Activated CD8-positive, alpha-beta T cell treated with anti-CD3 and anti-CD28 coated beads for 36 hours (primary cell): ENCODE results near the gene SYT5. TPM values are rescaled to one million over a fixed set of nuclear protein-coding genes. Genes with fewer than 3 reads are reported as not detected.

ENCODE experiments used
- ATAC-seq: fragments of 200-7000 bp; cut with Tn5 transposase; one replicate; pipeline ENCODE4 v1.10.0; 2021; ENCODE audit warnings: mild to moderate bottlenecking, moderate library complexity
- CTCF ChIA-PET: fragments of 350-600 bp; sonication (Branson Sonifier 250); formaldehyde crosslinking; loops from one replicate; lab custom pipeline; 2021; ENCODE audit warnings: antibody characterized with exemption; lab: Charles Lee
- POLR2A ChIA-PET: fragments of 350-600 bp; sonication (Branson Sonifier 250); formaldehyde crosslinking; loops from one replicate; lab custom pipeline; 2021; ENCODE audit warnings: antibody characterized with exemption; lab: Charles Lee
- DNase-seq: peaks from one replicate; pipeline ENCODE4 v3.0.0-alpha.2; 2020
- H3K27ac Mint-ChIP-seq: one replicate; pipeline ENCODE4 v1.8.0; 2021; ENCODE audit warnings: mild to moderate bottlenecking, mixed read lengths
- H3K27me3 Mint-ChIP-seq: one replicate; pipeline ENCODE4 v1.8.0; 2021; ENCODE audit warnings: mixed read lengths
- H3K36me3 Mint-ChIP-seq: one replicate; pipeline ENCODE4 v1.8.0; 2021; ENCODE audit warnings: low read depth, mixed read lengths
- H3K4me1 Mint-ChIP-seq: one replicate; pipeline ENCODE4 v1.8.0; 2021; ENCODE audit warnings: low read depth, mixed read lengths
- H3K4me3 Mint-ChIP-seq: one replicate; pipeline ENCODE4 v1.8.0; 2021; ENCODE audit warnings: mild to moderate bottlenecking, moderate library complexity, mixed read lengths
- H3K9me3 Mint-ChIP-seq: one replicate; pipeline ENCODE4 v1.8.0; 2021; ENCODE audit warnings: mixed read lengths
- intact Hi-C: fragments of 100-400 bp; cut with micrococcal nuclease; formaldehyde crosslinking; loops from one replicate; pipeline ENCODE4 v1.10.0; 2022
- total RNA-seq, 2 experiments: library from RNA; stranded (reverse); gene quantifications; one replicate each; pipeline ENCODE4 v1.2.3, GENCODE V29; 2021
- TF ChIP-seq, protein P1 (sequence below): fragments of 200-600 bp; IDR thresholded peaks from one replicate; pipeline ENCODE4 v1.8.0; 2022; ENCODE audit warnings: antibody characterized with exemption, mild to moderate bottlenecking

The SYT5 gene
- total RNA-seq, 2 experiments from 2014 or later: not detected

DNA sequence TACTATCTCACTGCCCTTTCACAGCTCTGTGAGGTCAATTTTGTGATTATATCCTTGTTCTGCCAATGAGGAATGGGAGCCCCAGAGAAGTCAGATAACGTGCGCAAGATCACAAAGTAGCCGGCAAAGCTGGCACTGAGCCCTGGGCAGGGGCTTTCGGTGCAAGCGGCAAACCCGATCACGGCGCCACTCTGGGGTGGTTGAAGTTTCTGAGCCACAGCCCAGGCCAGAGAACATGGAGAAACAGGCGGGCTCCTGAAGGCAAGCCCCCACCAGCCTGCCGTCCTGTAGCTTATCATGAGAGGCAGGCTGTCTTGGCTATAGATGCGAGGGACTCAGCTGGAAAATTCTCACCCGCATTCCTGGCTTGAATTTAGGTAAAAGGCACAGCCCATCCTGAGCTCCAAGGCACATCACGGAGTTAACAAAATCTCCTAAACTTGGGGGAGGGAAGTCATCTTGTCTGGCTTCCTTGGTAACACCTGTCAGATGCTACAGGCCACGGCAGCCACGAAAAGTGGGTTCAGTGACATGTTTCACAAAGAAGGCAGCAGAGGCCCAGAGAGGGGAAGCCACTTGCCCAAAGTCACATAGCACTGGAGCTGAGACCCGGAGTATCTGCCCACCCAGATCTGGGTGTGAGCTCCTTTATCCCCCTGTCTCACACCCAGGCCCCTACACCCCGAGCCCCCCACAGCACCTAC lies 43.5 kb downstream of the SYT5 start:
- Mint-ChIP-seq H3K27me3 (peaks cover 22% of the 10 kb centered on the region), H3K4me3 (no peak overlapping the region), H3K4me1 (peaks cover 2% of the 10 kb centered on the region), H3K36me3 (no peaks in the 10 kb centered on the region), H3K27ac (no peak overlapping the region), H3K9me3 (no peaks in the 10 kb centered on the region)
- POLR2A ChIA-PET: interaction anchor here (0.9 kb wide), 1 partner anchor 217 kb away, joined by 3 read pairs; no protein-coding TSS in a partner anchor
- DNase-seq (no peak), ATAC-seq (no peak)
- intact Hi-C loops: no loop called here
- CTCF ChIA-PET: interaction anchor here (0.9 to 1.5 kb wide), 4 partner anchors 10 to 331 kb away, joined by 3 to 6 read pairs (median 5); no protein-coding TSS in a partner anchor
- TF ChIP-seq, protein P1, sequence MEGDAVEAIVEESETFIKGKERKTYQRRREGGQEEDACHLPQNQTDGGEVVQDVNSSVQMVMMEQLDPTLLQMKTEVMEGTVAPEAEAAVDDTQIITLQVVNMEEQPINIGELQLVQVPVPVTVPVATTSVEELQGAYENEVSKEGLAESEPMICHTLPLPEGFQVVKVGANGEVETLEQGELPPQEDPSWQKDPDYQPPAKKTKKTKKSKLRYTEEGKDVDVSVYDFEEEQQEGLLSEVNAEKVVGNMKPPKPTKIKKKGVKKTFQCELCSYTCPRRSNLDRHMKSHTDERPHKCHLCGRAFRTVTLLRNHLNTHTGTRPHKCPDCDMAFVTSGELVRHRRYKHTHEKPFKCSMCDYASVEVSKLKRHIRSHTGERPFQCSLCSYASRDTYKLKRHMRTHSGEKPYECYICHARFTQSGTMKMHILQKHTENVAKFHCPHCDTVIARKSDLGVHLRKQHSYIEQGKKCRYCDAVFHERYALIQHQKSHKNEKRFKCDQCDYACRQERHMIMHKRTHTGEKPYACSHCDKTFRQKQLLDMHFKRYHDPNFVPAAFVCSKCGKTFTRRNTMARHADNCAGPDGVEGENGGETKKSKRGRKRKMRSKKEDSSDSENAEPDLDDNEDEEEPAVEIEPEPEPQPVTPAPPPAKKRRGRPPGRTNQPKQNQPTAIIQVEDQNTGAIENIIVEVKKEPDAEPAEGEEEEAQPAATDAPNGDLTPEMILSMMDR: no peak

DNA sequence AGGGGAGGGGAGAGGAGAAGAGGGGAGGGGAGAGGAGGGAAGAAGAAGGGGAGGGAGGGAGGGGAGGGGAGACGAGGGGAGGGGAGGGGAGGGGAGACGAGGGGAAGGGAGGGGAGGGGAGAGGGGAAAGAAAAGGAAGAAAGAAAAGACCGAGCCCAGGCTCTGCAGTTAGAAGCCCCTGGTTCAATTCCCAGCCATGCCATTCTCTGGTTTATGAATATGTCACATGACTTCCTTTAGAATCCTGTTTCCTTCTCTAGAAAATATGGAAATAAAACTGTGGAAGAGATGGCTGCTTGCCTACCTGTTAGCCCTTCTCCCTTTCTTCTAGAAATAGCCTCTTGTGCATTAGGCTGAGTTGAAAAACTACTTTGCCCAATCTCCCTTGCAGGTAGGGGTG lies 45.4 kb downstream of the SYT5 start:
- DNase-seq: no peak
- peaks cover 25% of the 10 kb centered on the region for H3K27me3 Mint-ChIP-seq
- TF ChIP-seq, protein P1: no peak
- no peak overlapping the region for H3K27ac Mint-ChIP-seq
- CTCF ChIA-PET: no interaction called here
- H3K4me3 Mint-ChIP-seq: no peak overlapping the region
- POLR2A ChIA-PET: interaction anchor here (0.6 kb wide), 2 partner anchors 19 to 151 kb away, joined by 3 read pairs; no protein-coding TSS in a partner anchor
- H3K9me3 Mint-ChIP-seq: no peaks in the 10 kb centered on the region
- intact Hi-C loops: no loop called here
- ATAC-seq: no peak
- no peaks in the 10 kb centered on the region for H3K4me1 Mint-ChIP-seq
- H3K36me3 Mint-ChIP-seq: no peaks in the 10 kb centered on the region

DNA sequence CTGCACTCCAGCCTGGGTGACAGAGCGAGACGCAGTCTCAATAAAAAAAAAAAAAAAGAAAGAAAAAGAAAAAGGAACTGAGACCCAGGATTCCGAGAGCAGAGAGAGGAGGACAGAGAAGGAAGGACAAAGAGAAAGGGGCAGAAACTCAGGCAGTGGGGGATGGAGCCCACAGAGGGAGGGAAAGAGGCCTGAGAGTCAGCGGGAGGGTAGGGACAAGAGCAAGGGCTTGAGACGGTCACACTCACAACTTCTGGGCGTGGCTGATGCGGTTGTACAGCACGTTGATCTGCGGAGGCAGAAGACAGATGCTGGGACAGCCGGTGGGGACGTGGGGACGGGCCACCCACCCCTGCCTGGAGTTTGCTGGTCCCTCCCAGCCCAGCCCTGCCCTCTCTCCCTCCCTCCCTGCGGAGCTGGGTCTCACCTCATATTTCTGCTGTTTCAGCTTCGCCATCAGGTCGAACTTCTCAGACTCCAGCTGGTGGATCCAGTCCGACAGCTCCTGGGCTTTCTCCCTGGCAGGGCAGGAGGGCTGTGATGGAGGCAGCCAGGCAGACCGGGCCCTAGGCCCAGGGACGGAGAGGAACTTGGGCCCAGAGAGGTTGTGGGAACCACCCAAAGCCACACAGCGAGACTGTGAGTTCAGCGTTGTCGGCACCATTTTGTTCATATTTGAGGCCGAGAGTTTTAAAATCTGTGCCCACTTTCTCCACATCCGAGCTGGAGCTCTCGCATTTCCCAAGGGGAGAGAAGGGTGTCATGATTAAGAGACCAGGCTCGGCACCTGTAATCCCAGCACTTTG lies 46.2 kb downstream of the SYT5 start:
- Mint-ChIP-seq H3K27me3 (peaks cover 27% of the 10 kb centered on the region), H3K36me3 (no peaks in the 10 kb centered on the region), H3K9me3 (no peaks in the 10 kb centered on the region), H3K4me1 (no peaks in the 10 kb centered on the region), H3K4me3 (no peak overlapping the region), H3K27ac (no peak overlapping the region)
- intact Hi-C loops: no loop called here
- ATAC-seq: no peak
- CTCF ChIA-PET: interaction anchor here (1.3 to 1.5 kb wide), 2 partner anchors 16 to 253 kb away, joined by 4 to 9 read pairs; partner anchors contain the start of gene PPP1R12C
- POLR2A ChIA-PET: interaction anchor here (0.6 kb wide), 1 partner anchor 409 kb away, joined by 3 read pairs; no protein-coding TSS in a partner anchor
- DNase-seq: no peak
- TF ChIP-seq, protein P1: no peak

- intact Hi-C loops: no loop called here
- H3K9me3 Mint-ChIP-seq: no peaks in the 10 kb centered on the region
- ChIA-PET CTCF (interaction anchor here (0.9 to 1.5 kb wide), 5 partner anchors 8 to 252 kb away, joined by 3 to 9 read pairs (median 4); partner anchors contain the start of gene PPP1R12C), POLR2A (no interaction called here)
- no peak overlapping the region for H3K27ac Mint-ChIP-seq
- H3K4me3 Mint-ChIP-seq: no peak overlapping the region
- no peaks in the 10 kb centered on the region for H3K4me1 Mint-ChIP-seq
- TF ChIP-seq, protein P1: peak; percentile 29
- DNase-seq: no peak
- peaks cover 29% of the 10 kb centered on the region for H3K27me3 Mint-ChIP-seq
- no peak for ATAC-seq
- no peaks in the 10 kb centered on the region for H3K36me3 Mint-ChIP-seq
Measured at GRCh38 chr19:55132453-55133129, 47.5 kb downstream of the SYT5 start.
